ENCODE measurements around the gene ADARB2. TPM values are rescaled to one million over a fixed set of nuclear protein-coding genes. Genes with fewer than 3 reads are reported as not detected.

ADARB2 gene
- polyA plus RNA-seq, 1 of the 3 experiments (the other 2 are of a cell fraction): not detected

GRCh38 chr10:1172256-1172984 is 564.9 kb downstream of the ADARB2 start:
- ChIA-PET CTCF (interaction anchor here (1.4 kb wide), 1 partner anchor 63 kb away, joined by 5 read pairs; no protein-coding TSS in a partner anchor), POLR2A (no interaction called here)

GRCh38 chr10:1171586-1171985 is 565.7 kb downstream of the ADARB2 start:
- POLR2A ChIA-PET: no interaction called here
- no peak for DNase-seq
- Histone ChIP-seq H3K9me3 (no peaks in the 10 kb centered on the region), H3F3A (replicated peaks; ENCODE audit: insufficient read depth) (no peaks in the 10 kb centered on the region), H3K4me1 (ENCODE audit: control insufficient read depth in 1 of 2, insufficient read depth in 2 of 2, low read depth in 1 of 2, low read length in 1 of 2) (no peaks in the 10 kb centered on the region), H3K27ac (ENCODE audit: low read depth in 2 of 2, low read length in 1 of 2) (no peak overlapping the region), H3K27me3 (ENCODE audit: insufficient read depth) (no peaks in the 10 kb centered on the region), H4K20me1 (ENCODE audit: insufficient read depth) (no peaks in the 10 kb centered on the region), H3K79me2 (ENCODE audit: insufficient read depth) (no peaks in the 10 kb centered on the region), H3K9me2 (no peaks in the 10 kb centered on the region), H2AFZ (ENCODE audit: low read depth) (no peak overlapping the region), H3K4me3 (ENCODE audit: low read depth in 2 of 2, low read length in 1 of 2) (no peak overlapping the region), H3K4me2 (no peak overlapping the region), H3K9ac (no peak overlapping the region), H3K36me3 (replicated peaks in 1 of 2; ENCODE audit: control insufficient read depth in 1 of 2, insufficient read depth in 2 of 2, low read length in 1 of 2) (no peaks in the 10 kb centered on the region)
- WGBS (ENCODE audit: low lambda C conversion rate): 43% methylated on average over 5 of the region's 9 CpGs
- CTCF ChIA-PET: interaction anchor here (1.4 kb wide), 1 partner anchor 62 kb away, joined by 5 read pairs; no protein-coding TSS in a partner anchor
- TF ChIP-seq NRF1 (IDR thresholded peaks at IDR 0.05; ENCODE audit: low read depth, low read length) (no peak), RFX5 (IDR thresholded peaks at IDR 0.05; ENCODE audit: low read length) (no peak)

More at GRCh38 chr10:1172256-1172984, 564.9 kb downstream of the ADARB2 start:
- H3F3A ChIP-seq (replicated peaks; ENCODE audit: insufficient read depth): no peaks in the 10 kb centered on the region
- H3K9me3 ChIP-seq: no peaks in the 10 kb centered on the region
- H3K9me2 ChIP-seq: no peaks in the 10 kb centered on the region
- 46% methylated on average over 11 of the region's 15 CpGs for WGBS (ENCODE audit: low lambda C conversion rate)
- no peak overlapping the region for H3K27ac ChIP-seq (ENCODE audit: low read depth in 2 of 2, low read length in 1 of 2)
- H3K4me3 ChIP-seq (ENCODE audit: low read depth in 2 of 2, low read length in 1 of 2): no peak overlapping the region
- no peaks in the 10 kb centered on the region for H4K20me1 ChIP-seq (ENCODE audit: insufficient read depth)
- no peaks in the 10 kb centered on the region for H3K36me3 ChIP-seq (replicated peaks in 1 of 2; ENCODE audit: control insufficient read depth in 1 of 2, insufficient read depth in 2 of 2, low read length in 1 of 2)
- DNase-seq: no peak
- H3K79me2 ChIP-seq (ENCODE audit: insufficient read depth): no peaks in the 10 kb centered on the region
- H2AFZ ChIP-seq (ENCODE audit: low read depth): no peak overlapping the region
- H3K4me1 ChIP-seq (ENCODE audit: control insufficient read depth in 1 of 2, insufficient read depth in 2 of 2, low read depth in 1 of 2, low read length in 1 of 2): no peaks in the 10 kb centered on the region
- no peak overlapping the region for H3K4me2 ChIP-seq
- no peaks in the 10 kb centered on the region for H3K27me3 ChIP-seq (ENCODE audit: insufficient read depth)
- no peak overlapping the region for H3K9ac ChIP-seq
- TF ChIP-seq TEAD4 (IDR thresholded peaks at IDR 0.05; ENCODE audit: borderline replicate concordance, insufficient read depth) (no peak), ELF1 (IDR thresholded peaks at IDR 0.05) (no peak), EP300 (IDR thresholded peaks at IDR 0.05; ENCODE audit: borderline replicate concordance in 1 of 2, low read depth in 1 of 2, low read length in 1 of 2) (no peak), RCOR1 (IDR thresholded peaks at IDR 0.05; ENCODE audit: low read length) (no peak), RXRA (IDR thresholded peaks at IDR 0.05; ENCODE audit: borderline replicate concordance, low read depth) (no peak), FOSL2 (IDR thresholded peaks at IDR 0.05; ENCODE audit: borderline replicate concordance, low read depth) (no peak), POLR2AphosphoS5 (IDR thresholded peaks at IDR 0.05; ENCODE audit: low read depth, low read length) (no peak), GABPA (IDR thresholded peaks at IDR 0.05; ENCODE audit: low read depth) (no peak), JUND (IDR thresholded peaks at IDR 0.05) (no peak), RAD21 (IDR thresholded peaks at IDR 0.05; ENCODE audit: low read length) (no peak)
- TF ChIP-seq, protein P1, sequence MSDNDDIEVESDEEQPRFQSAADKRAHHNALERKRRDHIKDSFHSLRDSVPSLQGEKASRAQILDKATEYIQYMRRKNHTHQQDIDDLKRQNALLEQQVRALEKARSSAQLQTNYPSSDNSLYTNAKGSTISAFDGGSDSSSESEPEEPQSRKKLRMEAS (IDR thresholded peaks at IDR 0.05; ENCODE audit: low read depth): no peak
- TF ChIP-seq, protein P2, sequence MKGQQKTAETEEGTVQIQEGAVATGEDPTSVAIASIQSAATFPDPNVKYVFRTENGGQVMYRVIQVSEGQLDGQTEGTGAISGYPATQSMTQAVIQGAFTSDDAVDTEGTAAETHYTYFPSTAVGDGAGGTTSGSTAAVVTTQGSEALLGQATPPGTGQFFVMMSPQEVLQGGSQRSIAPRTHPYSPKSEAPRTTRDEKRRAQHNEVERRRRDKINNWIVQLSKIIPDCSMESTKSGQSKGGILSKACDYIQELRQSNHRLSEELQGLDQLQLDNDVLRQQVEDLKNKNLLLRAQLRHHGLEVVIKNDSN (IDR thresholded peaks at IDR 0.05; ENCODE audit: borderline replicate concordance, low read depth): no peak
